HG03575 (cell line): Measurements from ENCODE around the gene FAAH.

Experiments
- ATAC-seq: cut with Tn5 transposase; IDR thresholded peaks from one replicate; pipeline ENCODE4 v1.9.1; 2021; ENCODE audit not compliant: unreplicated experiment, insufficient number of reproducible peaks, low FRiP score; ENCODE audit errors: extremely low read depth

The FAAH gene

DNA sequence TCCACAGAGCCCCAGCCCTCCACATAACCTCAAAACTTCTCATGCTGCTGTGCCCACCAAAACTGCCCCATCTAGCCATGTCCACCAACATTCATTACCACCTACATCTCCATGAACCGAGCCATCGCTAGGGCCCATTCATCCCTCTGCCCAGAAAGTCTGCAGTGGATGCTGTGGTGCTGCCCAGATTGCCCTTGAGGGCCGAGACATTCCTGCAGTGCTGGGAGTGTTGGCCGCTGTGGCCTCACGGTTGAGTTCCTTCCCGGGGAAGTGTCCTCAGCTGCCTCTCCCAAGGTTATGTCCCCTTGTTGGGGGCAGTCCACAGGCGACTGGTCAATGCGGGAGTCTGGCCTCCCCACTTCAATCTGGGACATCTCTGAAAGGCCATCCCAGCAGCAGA is 65.2 kb downstream of the FAAH start:
- ATAC-seq = no peak

DNA sequence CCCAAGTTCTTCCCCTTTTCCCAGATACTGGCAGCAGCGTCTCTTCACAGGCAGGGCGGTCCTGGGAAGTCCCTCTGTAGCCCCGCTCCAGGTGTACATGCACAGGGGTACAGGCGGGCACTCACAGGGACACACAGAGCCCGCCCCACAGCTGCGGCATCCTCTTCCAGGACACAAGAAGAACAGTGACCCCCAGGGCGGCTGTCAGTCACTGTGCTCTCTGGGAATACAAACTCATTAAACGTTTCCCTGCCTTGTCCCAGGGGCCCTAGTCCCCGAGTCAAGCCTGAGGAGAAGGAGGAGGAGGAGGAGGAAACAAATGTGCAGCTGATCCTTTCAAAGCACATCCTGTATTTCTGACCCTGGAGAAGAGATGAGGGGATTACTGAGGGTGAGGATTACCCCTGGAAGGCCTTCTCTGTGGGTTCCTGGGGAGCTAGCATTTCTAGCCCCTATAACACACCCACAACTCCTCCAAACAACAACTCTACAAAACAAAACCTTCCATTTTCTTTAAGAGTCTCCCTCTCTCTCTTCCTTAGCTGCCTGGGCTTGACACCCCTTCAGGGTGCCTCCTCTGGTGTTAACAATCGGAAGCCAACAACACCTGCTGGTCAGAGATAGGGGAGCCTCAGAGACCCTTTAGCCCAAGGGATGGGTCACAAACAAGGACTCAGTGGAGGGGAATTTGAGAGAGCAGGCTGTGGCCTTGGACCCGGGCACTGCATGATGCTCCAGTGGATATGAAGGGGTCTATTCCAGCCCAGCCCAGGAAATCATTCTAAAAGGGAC is 67.1 kb downstream of the FAAH start:
- no peak for ATAC-seq

DNA sequence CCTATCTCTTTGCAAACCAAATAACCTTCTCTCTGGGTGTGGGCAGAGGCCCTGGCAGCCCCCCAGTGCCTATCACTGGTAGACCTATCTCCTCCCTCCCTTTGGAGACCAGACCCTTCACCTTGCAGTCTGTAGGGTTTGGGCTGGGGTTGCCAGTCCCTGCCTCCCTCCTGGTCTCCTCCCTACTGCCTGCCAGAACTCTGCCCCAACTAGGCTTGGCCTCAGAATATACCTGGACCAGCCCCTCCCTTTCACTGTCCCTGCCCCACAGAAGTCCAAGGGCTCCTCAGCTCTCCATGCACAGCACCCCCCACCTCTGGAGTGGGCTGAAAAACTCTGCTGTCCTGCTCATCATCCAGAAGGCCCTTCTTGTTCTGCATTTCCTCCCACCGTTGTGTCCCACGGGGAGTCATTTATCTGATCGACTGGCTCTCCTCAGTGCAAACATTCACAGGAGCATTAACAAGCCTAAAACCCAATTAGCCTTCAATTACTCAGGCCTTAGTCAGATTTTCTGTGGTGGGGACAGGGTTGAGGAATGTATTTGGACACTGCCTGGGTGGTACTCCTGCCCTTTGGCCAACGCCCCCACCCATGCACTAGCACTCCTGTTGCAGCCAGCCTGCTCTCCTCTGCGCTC is 67.8 kb downstream of the FAAH start:
- no peak for ATAC-seq
